ENCODE data around the gene DERA.

Gene DERA

DNA sequence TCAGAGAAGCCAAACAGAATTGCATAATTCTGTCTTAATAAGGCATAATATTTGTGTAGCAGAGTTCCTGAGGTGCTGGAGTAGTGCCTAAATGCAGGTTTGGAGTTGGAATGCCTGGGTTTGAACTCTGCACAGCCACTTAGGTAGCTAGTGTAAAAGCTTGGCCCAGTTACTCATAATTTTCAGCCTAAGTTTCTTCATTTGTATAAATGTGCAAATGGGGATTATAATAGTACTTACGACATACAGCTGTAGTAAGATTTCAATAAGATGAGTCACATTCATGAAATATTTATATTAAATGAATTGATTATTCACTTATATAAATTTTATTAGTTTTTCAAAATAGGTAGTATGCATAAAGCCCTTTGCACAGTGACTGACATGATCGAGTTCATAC, 175.8 kb downstream of the DERA start:
- no peak for DNase-seq

All from activated CD8-positive, alpha-beta memory T cell treated with anti-CD3 and anti-CD28 coated beads, Interleukin-2, amount 50 U/mL, for 48 hours (primary cell).